NCI-H510A treated with DMSO at 0.1 percent for 48 hours (cell line): ENCODE results near the gene BRD2.
"Not testable (repeated sequence)": the region's sequence is repeated elsewhere in the genome, so short reads cannot be mapped to it uniquely, and the experiment has no call there.

Experiments used
- DNase-seq: peaks from one replicate; lab custom pipeline; 2025; lab: John Stamatoyannopoulos, UW

BRD2 gene

GRCh38 chr6:32968093-32968866 is at the start of gene BRD2:
TSS of gene BRD2 (plus strand) at chr6:32968594. CDS start at chr6:32972899, 4,305 bp downstream.
- DNase-seq, result peak; percentile 97

GRCh38 chr6:32920715-32921114 is 47.7 kb upstream of the BRD2 start:
- DNase-seq, result no peak

- DNase-seq, result no peak
Measured at GRCh38 chr6:32922083-32922482, 46.3 kb upstream of the BRD2 start.

GRCh38 chr6:32931211-32931610 is 37.2 kb upstream of the BRD2 start:
- no peak for DNase-seq

GRCh38 chr6:32932132-32932868 is 36.1 kb upstream of the BRD2 start:
- DNase-seq, result no peak

- DNase-seq, result peak; percentile 37
Measured at GRCh38 chr6:32933661-32934085, 34.7 kb upstream of the BRD2 start.

GRCh38 chr6:32935551-32936238 is 32.7 kb upstream of the BRD2 start:
- DNase-seq, result no peak

GRCh38 chr6:32936239-32937152 is 31.9 kb upstream of the BRD2 start:
- DNase-seq, result no peak

- no peak for DNase-seq
Measured at GRCh38 chr6:32937230-32937633, 31.2 kb upstream of the BRD2 start.

GRCh38 chr6:32938494-32938893 is 29.9 kb upstream of the BRD2 start:
- DNase-seq, result no peak

- DNase-seq, result no peak
Measured at GRCh38 chr6:32940656-32941213, 27.7 kb upstream of the BRD2 start, which contains the start of gene HLA-DMB. TSS of gene HLA-DMB (minus strand) at chr6:32941028. CDS start at chr6:32940807, 221 bp downstream.

- DNase-seq, result no peak
Measured at GRCh38 chr6:32941214-32941768, 27.1 kb upstream of the BRD2 start.

GRCh38 chr6:32942555-32943123 is 25.8 kb upstream of the BRD2 start:
- not testable (repeated sequence) for DNase-seq

- no peak for DNase-seq
Measured at GRCh38 chr6:32943864-32944649, 24.3 kb upstream of the BRD2 start.

GRCh38 chr6:32945108-32945760 is 23.2 kb upstream of the BRD2 start:
- no peak for DNase-seq

GRCh38 chr6:32945953-32946352 is 22.4 kb upstream of the BRD2 start:
- no peak for DNase-seq

GRCh38 chr6:32946893-32947292 is 21.5 kb upstream of the BRD2 start:
- DNase-seq, result no peak

- DNase-seq, result no peak
Measured at GRCh38 chr6:32947552-32948465, 20.6 kb upstream of the BRD2 start.
